ENCODE results near the gene ENPP7. TPM values are rescaled to one million over a fixed set of nuclear protein-coding genes. Genes with fewer than 3 reads are reported as not detected.

ENPP7 gene
- total RNA-seq, 1 donor from 2014 or later: not detected

DNA sequence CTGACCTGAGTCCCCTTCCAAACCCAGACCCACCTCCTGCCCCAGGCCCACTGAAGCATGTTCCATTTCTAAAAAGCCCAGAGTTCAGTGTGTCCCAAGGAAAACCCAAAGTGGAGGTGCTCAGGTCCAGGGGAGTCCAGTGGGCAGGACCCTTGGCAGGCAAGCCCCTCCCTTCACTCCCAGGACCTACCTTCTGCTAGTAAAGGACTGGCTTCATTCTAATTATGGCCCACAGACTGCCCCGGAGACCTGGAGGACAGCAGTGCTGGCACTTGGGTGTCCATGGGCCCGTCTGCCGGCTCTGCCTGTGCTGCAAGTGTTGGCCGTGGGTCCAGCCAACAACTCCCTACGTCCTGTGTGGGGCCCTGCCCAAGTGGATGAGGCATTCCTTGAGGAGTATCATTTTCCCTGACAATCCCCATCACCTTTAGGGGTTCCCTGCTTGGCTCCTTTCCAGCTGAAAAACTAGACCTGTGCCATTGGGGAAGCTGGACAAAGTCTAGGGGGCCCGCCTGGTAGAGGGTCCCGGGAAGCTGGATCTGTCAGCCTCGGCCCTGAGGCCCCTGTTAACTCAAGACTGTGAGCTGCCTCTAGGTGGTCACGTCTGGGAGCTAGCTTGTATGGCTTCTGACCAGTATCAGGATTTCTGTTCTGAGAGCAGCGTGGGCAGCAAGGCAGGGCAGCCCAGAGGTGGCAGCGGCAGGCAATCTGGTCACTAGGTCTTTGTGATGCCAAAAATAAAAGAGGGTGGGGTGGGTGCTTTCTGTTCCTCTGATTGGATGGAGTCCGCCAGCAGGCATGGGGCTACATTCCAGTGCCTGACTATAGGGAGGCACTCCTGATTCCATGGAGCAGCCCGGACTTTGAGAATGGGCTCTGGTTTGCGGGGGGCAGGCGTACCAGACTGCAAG lies 55.4 kb downstream of the ENPP7 start:
- no peaks in the 10 kb centered on the region for H3K36me3 Mint-ChIP-seq (ENCODE audit: low read depth)
- H3K27ac Mint-ChIP-seq: no peak overlapping the region
- no peaks in the 10 kb centered on the region for H3K9me3 Mint-ChIP-seq
- H3K27me3 Mint-ChIP-seq: peaks cover 42% of the 10 kb centered on the region
- intact Hi-C loops (cut with micrococcal nuclease): no loop called here
- H3K4me1 Mint-ChIP-seq: peaks cover 2% of the 10 kb centered on the region
- no peak overlapping the region for H3K4me3 Mint-ChIP-seq
- DNase-seq: no peak

DNA sequence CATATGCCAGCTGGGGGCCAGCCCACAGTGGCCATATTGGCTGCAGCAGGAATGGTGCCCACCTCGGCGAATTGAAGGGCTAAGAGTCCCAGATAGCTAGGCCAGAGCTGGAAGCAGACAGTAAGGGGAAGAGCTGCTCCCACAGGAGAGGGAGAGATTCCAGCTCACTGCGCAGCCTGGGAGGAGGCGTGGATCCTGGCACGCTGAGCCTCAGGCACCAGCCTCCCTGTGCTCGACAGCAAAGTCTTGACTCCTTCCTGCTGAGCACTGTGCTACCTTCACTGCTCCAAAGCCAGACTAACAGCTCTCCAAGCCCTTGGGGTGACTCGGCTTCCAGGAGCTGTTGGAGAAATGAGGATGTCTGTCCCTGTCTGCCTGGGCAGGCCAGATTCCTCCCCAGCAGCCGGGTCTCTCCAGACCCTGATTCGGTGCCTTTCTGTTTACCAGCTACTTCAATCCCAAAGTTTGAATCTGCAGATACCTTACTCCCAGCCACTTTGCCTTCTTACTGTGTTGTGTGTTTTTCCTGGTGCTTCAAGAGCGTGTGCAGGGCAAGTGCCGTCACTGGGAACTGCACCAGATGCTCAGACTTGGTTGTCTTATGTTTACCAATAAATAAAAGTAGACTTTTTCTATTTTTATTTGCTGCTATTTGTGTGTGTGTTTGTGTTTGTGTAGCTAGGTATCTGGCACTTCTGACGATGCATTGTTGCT lies 56.3 kb downstream of the ENPP7 start:
- Mint-ChIP-seq H3K27ac (no peak overlapping the region), H3K9me3 (no peaks in the 10 kb centered on the region), H3K27me3 (peaks cover 46% of the 10 kb centered on the region), H3K36me3 (ENCODE audit: low read depth) (no peaks in the 10 kb centered on the region), H3K4me1 (no peaks in the 10 kb centered on the region), H3K4me3 (no peak overlapping the region)
- DNase-seq: no peak
- intact Hi-C loops (cut with micrococcal nuclease): no loop called here

GRCh38 chr17:79788455-79788854 lies 57.7 kb downstream of the ENPP7 start:
- H3K9me3 Mint-ChIP-seq: no peaks in the 10 kb centered on the region
- no peak for DNase-seq
- intact Hi-C loops (cut with micrococcal nuclease): no loop called here
- H3K36me3 Mint-ChIP-seq (ENCODE audit: low read depth): no peaks in the 10 kb centered on the region
- H3K27me3 Mint-ChIP-seq: peaks cover 49% of the 10 kb centered on the region
- H3K27ac Mint-ChIP-seq: no peak overlapping the region
- H3K4me3 Mint-ChIP-seq: no peak overlapping the region
- H3K4me1 Mint-ChIP-seq: no peaks in the 10 kb centered on the region

GRCh38 chr17:79788989-79789942 lies 58.5 kb downstream of the ENPP7 start:
- no peak overlapping the region for H3K4me3 Mint-ChIP-seq
- no peak for DNase-seq
- intact Hi-C loops (cut with micrococcal nuclease): no loop called here
- peaks cover 52% of the 10 kb centered on the region for H3K27me3 Mint-ChIP-seq
- peak overlapping the region; percentile 25 for H3K27ac Mint-ChIP-seq
- H3K9me3 Mint-ChIP-seq: no peaks in the 10 kb centered on the region
- H3K4me1 Mint-ChIP-seq: no peaks in the 10 kb centered on the region
- H3K36me3 Mint-ChIP-seq (ENCODE audit: low read depth): peaks cover 4% of the 10 kb centered on the region

DNA sequence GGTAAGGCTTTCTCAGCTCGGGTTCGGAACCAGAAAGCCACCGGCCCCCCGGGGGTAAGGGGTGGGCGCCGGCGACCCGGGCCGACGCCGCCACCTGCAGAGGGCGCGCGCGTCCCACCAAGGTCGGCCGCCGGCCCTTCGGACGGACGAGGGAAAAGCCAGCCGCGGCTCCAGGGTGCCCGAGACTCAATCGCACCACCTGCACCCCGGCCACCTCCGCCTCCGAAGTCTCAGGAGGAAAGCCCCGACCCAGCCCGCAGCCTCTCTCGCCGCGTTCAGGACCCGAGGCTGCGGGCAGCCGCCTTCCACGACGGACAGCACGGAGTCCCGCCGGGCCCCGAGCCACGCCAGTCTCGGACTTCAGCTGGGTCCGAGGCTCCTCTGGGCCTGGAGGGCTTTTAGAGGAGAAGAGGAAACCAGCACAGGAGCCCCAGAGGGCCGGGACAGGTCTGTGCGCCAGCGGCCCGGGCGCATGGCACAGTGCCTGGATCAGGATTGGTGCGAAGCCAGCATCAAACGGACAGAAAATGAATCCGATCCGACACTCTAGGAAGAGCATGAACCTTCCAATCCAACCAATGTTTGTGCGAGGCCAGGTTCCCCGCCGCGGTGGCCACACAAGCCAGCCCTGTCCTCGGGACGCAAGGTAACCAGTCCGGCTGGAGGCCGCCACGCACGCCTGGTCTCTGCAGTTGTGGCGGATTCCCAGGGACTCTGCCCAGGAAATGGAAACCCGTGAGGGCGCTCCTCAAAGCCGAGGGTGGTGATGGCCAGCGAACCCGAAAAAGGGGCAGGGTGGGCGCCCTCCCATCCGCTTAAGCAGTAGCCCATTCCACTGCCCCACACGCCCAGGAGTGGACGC lies 59.4 kb downstream of the ENPP7 start:
- no peak overlapping the region for H3K4me3 Mint-ChIP-seq
- H3K4me1 Mint-ChIP-seq: no peaks in the 10 kb centered on the region
- no peaks in the 10 kb centered on the region for H3K9me3 Mint-ChIP-seq
- DNase-seq: peak; percentile 79
- H3K27ac Mint-ChIP-seq: no peak overlapping the region
- intact Hi-C loops (cut with micrococcal nuclease): loop anchor here (5.0 kb wide), 1 partner anchor 43 kb away; no protein-coding TSS in a partner anchor
- peaks cover 54% of the 10 kb centered on the region for H3K27me3 Mint-ChIP-seq
- peaks cover 7% of the 10 kb centered on the region for H3K36me3 Mint-ChIP-seq (ENCODE audit: low read depth)

GRCh38 chr17:79790805-79791734 lies 60.3 kb downstream of the ENPP7 start:
- peaks cover 54% of the 10 kb centered on the region for H3K27me3 Mint-ChIP-seq
- intact Hi-C loops (cut with micrococcal nuclease): loop anchor here (5.0 kb wide), 1 partner anchor 44 kb away; no protein-coding TSS in a partner anchor
- H3K4me1 Mint-ChIP-seq: peaks cover 6% of the 10 kb centered on the region

DNA sequence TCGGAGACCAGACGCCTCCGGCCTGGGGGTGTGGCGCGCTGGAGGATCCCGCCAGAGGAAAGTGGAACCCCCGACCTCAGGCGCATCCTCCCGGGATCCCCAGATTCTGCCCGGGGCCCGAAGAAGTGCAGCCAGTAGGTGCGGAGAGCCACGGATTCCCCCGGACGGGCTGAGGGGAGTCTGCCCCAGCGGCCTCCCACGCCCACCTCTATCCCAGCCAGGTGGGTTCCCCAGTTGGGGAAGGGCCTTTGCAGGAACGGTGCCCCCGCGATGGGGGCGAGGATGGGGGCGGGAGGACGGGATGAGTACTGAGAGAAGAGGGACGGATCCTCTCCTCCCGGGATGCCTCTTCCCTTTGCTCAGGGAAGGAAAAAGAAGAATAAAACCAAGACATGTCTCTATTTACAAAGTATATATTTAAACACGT lies 61.0 kb downstream of the ENPP7 start:
- no peak for DNase-seq
- Mint-ChIP-seq H3K4me1 (peaks cover 9% of the 10 kb centered on the region), H3K4me3 (no peak overlapping the region), H3K27me3 (peaks cover 50% of the 10 kb centered on the region), H3K36me3 (ENCODE audit: low read depth) (peaks cover 14% of the 10 kb centered on the region), H3K9me3 (no peaks in the 10 kb centered on the region), H3K27ac (no peak overlapping the region)
- intact Hi-C loops (cut with micrococcal nuclease): loop anchor here (5.0 kb wide), 1 partner anchor 44 kb away; no protein-coding TSS in a partner anchor

More at GRCh38 chr17:79790805-79791734, 60.3 kb downstream of the ENPP7 start:
- no peak for DNase-seq
- no peaks in the 10 kb centered on the region for H3K9me3 Mint-ChIP-seq
- peaks cover 13% of the 10 kb centered on the region for H3K36me3 Mint-ChIP-seq (ENCODE audit: low read depth)
- H3K4me3 Mint-ChIP-seq: no peak overlapping the region
- H3K27ac Mint-ChIP-seq: no peak overlapping the region

Other genes starting within 250 kb of the ENPP7 start
- gene RBFOX3, start 119.9 kb upstream of the ENPP7 start, total RNA-seq: not detected in 2 replicates
- 7.5 and 8.2 TPM in 2 replicates for gene CBX2, start 47.2 kb downstream of the ENPP7 start, total RNA-seq
- 9.4 TPM in 2 replicates for gene CBX8, start 66.1 kb downstream of the ENPP7 start, total RNA-seq
- 18.5 and 19.4 TPM in 2 replicates for gene CBX4, start 108.5 kb downstream of the ENPP7 start, total RNA-seq